ENCODE results near the gene KCNMA1. TPM values are rescaled to one million over a fixed set of nuclear protein-coding genes. Genes with fewer than 3 reads are reported as not detected.

The KCNMA1 gene
- total and polyA plus RNA-seq, 2 donors (not counting 1 experiment from before 2014, with no cell fraction given) = 0.82 to 3.1 TPM

GRCh38 chr10:77301305-77301730, 336.3 kb downstream of the KCNMA1 start:
- CTCF ChIA-PET = no interaction called here
- H3K79me2 ChIP-seq (ENCODE audit: control insufficient read depth, insufficient read depth, low read length) = no peaks in the 10 kb centered on the region
- no peak overlapping the region for H3K4me3 ChIP-seq (ENCODE audit: control extremely low read depth in 1 of 5, extremely low read depth in 1 of 5, insufficient read depth in 1 of 5, low read depth in 2 of 5, low read length in 4 of 5)
- ATAC-seq (ENCODE audit: low read depth) (no peak), DNase-seq (no peak)
- H3K27ac ChIP-seq (ENCODE audit: low read length in 2 of 2) = no peak overlapping the region
- Mint-ChIP-seq H3K4me3 (no peak overlapping the region), H3K4me1 (no peaks in the 10 kb centered on the region), H3K27ac (no peak overlapping the region), H3K27me3 (peaks cover 4% of the 10 kb centered on the region), H3K9me3 (ENCODE audit: insufficient read depth) (peaks cover 2% of the 10 kb centered on the region)
- POLR2A ChIA-PET = no interaction called here
- H4K20me1 ChIP-seq (ENCODE audit: control insufficient read depth, insufficient read depth, low read length, poor library complexity, severe bottlenecking) = no peaks in the 10 kb centered on the region
- no peak overlapping the region for H3K9ac ChIP-seq (ENCODE audit: low read length)
- intact Hi-C loops (cut with micrococcal nuclease) = no loop called here
- H3K4me2 ChIP-seq (replicated peaks; ENCODE audit: low read depth, low read length, poor library complexity, severe bottlenecking) = no peak overlapping the region
- no peak for TF ChIP-seq EZH2 (IDR thresholded peaks at IDR 0.05; ENCODE audit: borderline replicate concordance, insufficient read depth, low read depth, low read length, poor library complexity, severe bottlenecking)
- TF ChIP-seq, protein P1, sequence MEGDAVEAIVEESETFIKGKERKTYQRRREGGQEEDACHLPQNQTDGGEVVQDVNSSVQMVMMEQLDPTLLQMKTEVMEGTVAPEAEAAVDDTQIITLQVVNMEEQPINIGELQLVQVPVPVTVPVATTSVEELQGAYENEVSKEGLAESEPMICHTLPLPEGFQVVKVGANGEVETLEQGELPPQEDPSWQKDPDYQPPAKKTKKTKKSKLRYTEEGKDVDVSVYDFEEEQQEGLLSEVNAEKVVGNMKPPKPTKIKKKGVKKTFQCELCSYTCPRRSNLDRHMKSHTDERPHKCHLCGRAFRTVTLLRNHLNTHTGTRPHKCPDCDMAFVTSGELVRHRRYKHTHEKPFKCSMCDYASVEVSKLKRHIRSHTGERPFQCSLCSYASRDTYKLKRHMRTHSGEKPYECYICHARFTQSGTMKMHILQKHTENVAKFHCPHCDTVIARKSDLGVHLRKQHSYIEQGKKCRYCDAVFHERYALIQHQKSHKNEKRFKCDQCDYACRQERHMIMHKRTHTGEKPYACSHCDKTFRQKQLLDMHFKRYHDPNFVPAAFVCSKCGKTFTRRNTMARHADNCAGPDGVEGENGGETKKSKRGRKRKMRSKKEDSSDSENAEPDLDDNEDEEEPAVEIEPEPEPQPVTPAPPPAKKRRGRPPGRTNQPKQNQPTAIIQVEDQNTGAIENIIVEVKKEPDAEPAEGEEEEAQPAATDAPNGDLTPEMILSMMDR (IDR thresholded peaks at IDR 0.05) = no peak
- no peaks in the 10 kb centered on the region for H3K36me3 ChIP-seq (replicated peaks in 1 of 2; ENCODE audit: control extremely low read depth in 1 of 2, control insufficient read depth in 1 of 2, extremely low read depth in 1 of 2, insufficient read depth in 2 of 2, low read length in 1 of 2)
- H3K9me3 ChIP-seq (ENCODE audit: control extremely low read depth in 1 of 3, control insufficient read depth in 2 of 3, insufficient read depth in 1 of 3, low read length in 2 of 3) = peaks cover 0 to 13% (median 6%) of the 10 kb centered on the region in 3 donors
- H2AFZ ChIP-seq (ENCODE audit: insufficient read depth, low read depth, low read length, poor library complexity, severe bottlenecking) = no peak overlapping the region
- no CpG with 5 or more reads among the region's 3 CpGs for whole genome bisulfite sequencing (ENCODE audit: insufficient coverage)
- H3K4me1 ChIP-seq (ENCODE audit: control insufficient read depth in 2 of 2, insufficient read depth in 2 of 2, low read length in 2 of 2) = no peaks in the 10 kb centered on the region
- peaks cover 0 to 5% (median 0%) of the 10 kb centered on the region in 4 experiments for H3K27me3 ChIP-seq (replicated peaks in 1 of 4; ENCODE audit: control extremely low read depth in 1 of 4, control insufficient read depth in 3 of 4, insufficient read depth in 4 of 4, low read length in 3 of 4)

GRCh38 chr10:77300682-77301302, 336.8 kb downstream of the KCNMA1 start:
- Histone ChIP-seq H3K27me3 (replicated peaks in 1 of 4; ENCODE audit: control extremely low read depth in 1 of 4, control insufficient read depth in 3 of 4, insufficient read depth in 4 of 4, low read length in 3 of 4) (peaks cover 0 to 6% (median 0%) of the 10 kb centered on the region in 4 experiments), H4K20me1 (ENCODE audit: control insufficient read depth, insufficient read depth, low read length, poor library complexity, severe bottlenecking) (no peaks in the 10 kb centered on the region), H2AFZ (ENCODE audit: insufficient read depth, low read depth, low read length, poor library complexity, severe bottlenecking) (no peak overlapping the region), H3K4me1 (ENCODE audit: control insufficient read depth in 2 of 2, insufficient read depth in 2 of 2, low read length in 2 of 2) (no peaks in the 10 kb centered on the region), H3K27ac (ENCODE audit: low read length in 2 of 2) (no peak overlapping the region), H3K4me2 (replicated peaks; ENCODE audit: low read depth, low read length, poor library complexity, severe bottlenecking) (no peak overlapping the region), H3K4me3 (ENCODE audit: control extremely low read depth in 1 of 5, extremely low read depth in 1 of 5, insufficient read depth in 1 of 5, low read depth in 2 of 5, low read length in 4 of 5) (no peak overlapping the region), H3K9ac (ENCODE audit: low read length) (no peak overlapping the region), H3K36me3 (replicated peaks in 1 of 2; ENCODE audit: control extremely low read depth in 1 of 2, control insufficient read depth in 1 of 2, extremely low read depth in 1 of 2, insufficient read depth in 2 of 2, low read length in 1 of 2) (no peaks in the 10 kb centered on the region), H3K9me3 (ENCODE audit: control extremely low read depth in 1 of 3, control insufficient read depth in 2 of 3, insufficient read depth in 1 of 3, low read length in 2 of 3) (peaks cover 0 to 13% (median 6%) of the 10 kb centered on the region in 3 donors), H3K79me2 (ENCODE audit: control insufficient read depth, insufficient read depth, low read length) (no peaks in the 10 kb centered on the region)
- no peak overlapping the region for H3K4me3 Mint-ChIP-seq
- intact Hi-C loops (cut with micrococcal nuclease) = no loop called here
- H3K4me1 Mint-ChIP-seq = no peaks in the 10 kb centered on the region
- DNase-seq (no peak), ATAC-seq (ENCODE audit: low read depth) (no peak)
- H3K27me3 Mint-ChIP-seq = peaks cover 4% of the 10 kb centered on the region
- H3K9me3 Mint-ChIP-seq (ENCODE audit: insufficient read depth) = peaks cover 2% of the 10 kb centered on the region
- ChIA-PET CTCF (no interaction called here), POLR2A (no interaction called here)
- WGBS (ENCODE audit: insufficient coverage) = 84% methylated on average over 3 of the region's 3 CpGs
- TF ChIP-seq, protein P1 (IDR thresholded peaks at IDR 0.05) = no peak
- TF ChIP-seq EZH2 (IDR thresholded peaks at IDR 0.05; ENCODE audit: borderline replicate concordance, insufficient read depth, low read depth, low read length, poor library complexity, severe bottlenecking) = no peak
- H3K27ac Mint-ChIP-seq = no peak overlapping the region

All from B cell (primary cell).